Activated T-helper 9 cell treated with anti-CD3 and anti-CD28 coated beads, Interleukin-2, amount 50 U/mL, for 16 hours (primary cell): ENCODE data around the gene DNHD1.

Source experiments
- DNase-seq: peaks from one replicate; pipeline ENCODE4 v3.0.0-alpha.2; 2020; ENCODE audit warnings: low read depth

Gene DNHD1

GRCh38 chr11:6538456-6538855 is 41.4 kb downstream of the DNHD1 start:
- no peak for DNase-seq

- no peak for DNase-seq
Observed at GRCh38 chr11:6538945-6539344, 41.9 kb downstream of the DNHD1 start.

- DNase-seq, result no peak
Observed at GRCh38 chr11:6539748-6540268, 42.7 kb downstream of the DNHD1 start.

GRCh38 chr11:6541356-6541755 is 44.3 kb downstream of the DNHD1 start:
- no peak for DNase-seq

- DNase-seq, result no peak
Observed at GRCh38 chr11:6542727-6543126, 45.6 kb downstream of the DNHD1 start.

GRCh38 chr11:6544921-6545850 is 48.1 kb downstream of the DNHD1 start:
- no peak for DNase-seq

GRCh38 chr11:6545917-6546605 is 49.0 kb downstream of the DNHD1 start:
- no peak for DNase-seq

GRCh38 chr11:6546735-6547134 is 49.7 kb downstream of the DNHD1 start:
- DNase-seq, result no peak

- DNase-seq, result no peak
Observed at GRCh38 chr11:6547177-6547576, 50.1 kb downstream of the DNHD1 start.

GRCh38 chr11:6548121-6548520 is 51.0 kb downstream of the DNHD1 start:
- DNase-seq, result no peak

GRCh38 chr11:6548641-6549040 is 51.6 kb downstream of the DNHD1 start:
- no peak for DNase-seq

- no peak for DNase-seq
Observed at GRCh38 chr11:6553634-6554033, 56.6 kb downstream of the DNHD1 start.

- no peak for DNase-seq
Observed at GRCh38 chr11:6554828-6555706, 58.0 kb downstream of the DNHD1 start.

- DNase-seq, result no peak
Observed at GRCh38 chr11:6556139-6556949, 59.3 kb downstream of the DNHD1 start.

- DNase-seq, result no peak
Observed at GRCh38 chr11:6557063-6557462, 60.0 kb downstream of the DNHD1 start.

GRCh38 chr11:6557761-6558674 is 60.9 kb downstream of the DNHD1 start:
- DNase-seq, result no peak

- DNase-seq, result no peak
Observed at GRCh38 chr11:6559369-6559768, 62.3 kb downstream of the DNHD1 start.

- no peak for DNase-seq
Observed at GRCh38 chr11:6561288-6561687, 64.2 kb downstream of the DNHD1 start.

GRCh38 chr11:6563121-6563619 is 66.1 kb downstream of the DNHD1 start:
- DNase-seq, result no peak

GRCh38 chr11:6563667-6564066 is 66.6 kb downstream of the DNHD1 start:
- no peak for DNase-seq
